C4-2B (cell line): Measurements from ENCODE around the gene ANG.

Experiments
- H3K27ac ChIP-seq: fragments of 450-650 bp; 2 replicates; pipeline ENCODE4 v1.5.1; 2017
- CTCF ChIP-seq: fragments of 450-650 bp; conservative IDR thresholded peaks from 2 replicates; pipeline ENCODE4 v1.5.1; 2017; ENCODE audit warnings: mild to moderate bottlenecking
- ZFX ChIP-seq: fragments of 450-650 bp; IDR thresholded peaks from 2 replicates; pipeline ENCODE4 v1.6.1; 2017

Gene ANG

DNA sequence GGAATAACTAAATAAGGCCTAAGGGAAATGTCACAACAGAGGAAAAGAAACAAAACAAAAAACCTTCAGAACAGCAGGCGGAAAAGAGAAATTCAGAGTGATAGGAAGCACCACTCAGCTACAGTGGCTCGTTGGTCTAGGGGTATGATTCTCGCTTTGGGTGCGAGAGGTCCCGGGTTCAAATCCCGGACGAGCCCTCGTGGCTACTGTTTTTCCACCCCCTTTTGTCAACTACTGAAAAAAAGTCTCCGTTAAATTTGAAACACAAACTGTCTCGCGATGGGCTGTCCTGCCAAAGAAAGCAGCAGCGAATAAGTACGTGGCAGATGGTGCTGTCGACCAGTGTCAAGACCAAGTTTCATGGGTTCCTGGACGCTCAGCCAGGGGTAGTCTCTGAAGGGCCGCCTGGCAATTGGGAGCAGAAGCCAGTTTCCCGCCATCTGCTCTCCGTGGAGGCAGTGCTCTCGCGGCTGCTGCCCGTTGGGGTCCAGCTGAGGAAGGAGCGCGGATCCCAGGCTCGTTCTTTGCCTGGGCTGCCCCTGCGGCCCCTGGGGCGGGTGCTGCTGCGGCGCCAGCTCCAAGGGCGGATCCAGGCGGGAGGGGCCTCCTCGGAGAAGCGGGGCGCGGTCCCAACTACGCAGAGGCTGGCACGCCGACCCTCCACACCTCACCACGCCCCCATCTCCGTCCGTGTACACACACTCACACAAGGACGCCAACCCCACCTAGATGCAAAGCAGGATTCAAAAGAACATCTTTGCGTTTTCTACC is 4.5 kb upstream of the ANG start, which contains the start of gene RNASE4:
Gene RNASE4 (plus strand): TSS at position 670 of the 771 bp plus-strand sequence. CDS start 14,812 bp downstream, outside the sequence.
- H3K27ac ChIP-seq, result peak within 1 kb of the TSS; percentile 92
- TF ChIP-seq ZFX (no peak), CTCF (no peak)

- H3K27ac ChIP-seq, result peak overlapping the region; percentile 92
- no peak for TF ChIP-seq CTCF
- no peak for TF ChIP-seq ZFX
Observed at GRCh38 chr14:20684662-20685456, 3.7 kb upstream of the ANG start.

DNA sequence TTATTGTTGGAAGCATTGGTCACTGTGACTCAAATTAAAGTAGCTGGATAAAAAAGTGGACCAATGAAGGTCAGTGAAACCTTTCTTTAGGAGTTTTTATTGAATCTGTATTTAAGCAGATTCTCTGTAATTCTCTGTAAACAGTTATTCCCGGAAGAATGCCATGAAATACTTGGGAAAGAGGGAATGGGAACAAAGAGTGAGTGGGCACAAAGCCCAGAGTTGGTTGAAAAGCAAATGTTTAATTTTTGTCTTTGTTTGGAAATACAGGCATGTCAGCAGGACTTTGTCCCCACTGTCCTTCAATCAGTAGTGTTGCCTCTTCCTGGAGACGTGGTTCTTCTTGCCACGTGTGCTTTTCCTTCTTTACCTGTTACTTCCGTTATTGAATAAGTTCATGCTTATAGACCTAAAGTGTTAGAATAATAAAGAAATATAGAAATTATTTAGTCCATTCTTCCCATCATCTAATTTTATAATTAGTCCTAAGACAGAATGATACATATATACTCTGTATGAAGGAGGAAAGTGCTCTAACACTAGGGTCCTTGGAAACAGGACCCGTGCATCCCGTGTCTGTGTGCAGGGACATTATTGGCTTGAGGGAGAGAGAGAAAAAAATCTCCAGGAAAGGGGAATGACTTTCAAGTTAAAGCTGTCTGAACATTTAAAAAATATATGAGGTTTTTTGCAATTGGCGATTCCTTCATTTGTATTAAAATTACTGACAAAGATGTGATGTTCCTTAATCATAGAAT is 2.0 kb upstream of the ANG start:
- no peak for TF ChIP-seq ZFX
- no peak for TF ChIP-seq CTCF
- H3K27ac ChIP-seq, result peak overlapping the region; percentile 72; the same call in 1 of the 2 replicates

GRCh38 chr14:20687362-20688166 is 1.0 kb upstream of the ANG start:
- peak overlapping the region; percentile 72 for H3K27ac ChIP-seq
- no peak for TF ChIP-seq CTCF
- no peak for TF ChIP-seq ZFX

GRCh38 chr14:20690848-20691640 is 2.5 kb downstream of the ANG start:
- no peak overlapping the region for H3K27ac ChIP-seq
- TF ChIP-seq CTCF (peak; percentile 86), ZFX (no peak)

DNA sequence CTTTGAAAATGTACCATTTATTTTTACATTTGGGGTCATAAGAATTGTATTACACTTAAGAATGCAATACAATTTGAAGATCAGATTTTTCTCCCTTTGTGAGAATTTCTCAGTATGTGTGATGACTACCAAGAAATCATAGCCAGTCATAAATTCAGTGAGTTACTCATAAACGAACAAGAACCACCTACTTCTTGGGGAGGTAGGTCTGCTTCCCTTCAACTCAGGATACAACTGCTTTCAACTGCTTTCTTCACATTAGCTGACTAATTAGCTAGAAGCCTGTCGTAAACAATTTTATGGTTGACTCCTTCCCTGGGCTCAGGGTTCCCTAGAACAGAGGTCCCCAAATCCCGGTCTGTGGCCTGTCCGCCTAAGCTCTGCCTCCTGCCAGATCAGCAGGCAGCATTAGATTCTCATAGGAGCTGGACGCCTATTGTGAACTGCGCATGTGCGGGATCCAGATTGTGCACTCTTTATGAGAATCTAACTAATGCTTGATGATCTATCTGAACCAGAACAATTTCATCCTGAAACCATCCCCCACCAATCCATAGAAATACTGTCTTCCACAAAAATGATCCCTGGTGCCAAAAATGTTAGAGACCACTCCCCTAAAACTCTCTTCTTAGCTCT is 3.7 kb downstream of the ANG start:
- H3K27ac ChIP-seq, result no peak overlapping the region
- no peak for TF ChIP-seq CTCF
